ENCODE data around the gene TMEM245.

TMEM245 gene

GRCh38 chr9:109098960-109099308 lies 20.8 kb downstream of the TMEM245 start:
- no peak for DNase-seq (ENCODE audit: low spot score)
- TF ChIP-seq CTCF (IDR thresholded peaks at IDR 0.05; ENCODE audit: extremely low read depth, insufficient read depth, missing control alignments): no peak
- in situ Hi-C loops (cut with MboI; ENCODE audit: low pct_unique_long_range_greater_than_20kb, low sequenced_read_pairs, unreplicated experiment): no loop called here

- no peak for DNase-seq (ENCODE audit: low spot score)
- in situ Hi-C loops (cut with MboI; ENCODE audit: low pct_unique_long_range_greater_than_20kb, low sequenced_read_pairs, unreplicated experiment): no loop called here
- no peak for TF ChIP-seq CTCF (IDR thresholded peaks at IDR 0.05; ENCODE audit: extremely low read depth, insufficient read depth, missing control alignments)
Observed at GRCh38 chr9:109098171-109098959, 21.4 kb downstream of the TMEM245 start.

- TF ChIP-seq CTCF (IDR thresholded peaks at IDR 0.05; ENCODE audit: extremely low read depth, insufficient read depth, missing control alignments): no peak
- in situ Hi-C loops (cut with MboI; ENCODE audit: low pct_unique_long_range_greater_than_20kb, low sequenced_read_pairs, unreplicated experiment): no loop called here
Observed at GRCh38 chr9:109097146-109097545, 22.6 kb downstream of the TMEM245 start.

GRCh38 chr9:109095321-109095720 lies 24.4 kb downstream of the TMEM245 start:
- no peak for TF ChIP-seq CTCF (IDR thresholded peaks at IDR 0.05; ENCODE audit: extremely low read depth, insufficient read depth, missing control alignments)
- in situ Hi-C loops (cut with MboI; ENCODE audit: low pct_unique_long_range_greater_than_20kb, low sequenced_read_pairs, unreplicated experiment): no loop called here
- DNase-seq (ENCODE audit: low spot score): no peak

More at GRCh38 chr9:109097146-109097545, 22.6 kb downstream of the TMEM245 start:
- DNase-seq (ENCODE audit: low spot score): no peak

GRCh38 chr9:109094268-109094667 lies 25.5 kb downstream of the TMEM245 start:
- no peak for TF ChIP-seq CTCF (IDR thresholded peaks at IDR 0.05; ENCODE audit: extremely low read depth, insufficient read depth, missing control alignments)
- in situ Hi-C loops (cut with MboI; ENCODE audit: low pct_unique_long_range_greater_than_20kb, low sequenced_read_pairs, unreplicated experiment): no loop called here
- no peak for DNase-seq (ENCODE audit: low spot score)

GRCh38 chr9:109092587-109092986 lies 27.2 kb downstream of the TMEM245 start:
- in situ Hi-C loops (cut with MboI; ENCODE audit: low pct_unique_long_range_greater_than_20kb, low sequenced_read_pairs, unreplicated experiment): no loop called here
- DNase-seq (ENCODE audit: low spot score): no peak
- no peak for TF ChIP-seq CTCF (IDR thresholded peaks at IDR 0.05; ENCODE audit: extremely low read depth, insufficient read depth, missing control alignments)

Data from GM13977 (cell line).